Astrocyte (in vitro differentiated cells and primary cell): ENCODE measurements around the gene SARNP. TPM values are rescaled to one million over a fixed set of nuclear protein-coding genes. Genes with fewer than 3 reads are reported as not detected.

Experiments
- DNase-seq: peaks from one replicate; pipeline ENCODE4 v3.0.0-alpha.2; 2010; ENCODE audit warnings: low read depth
- FAIRE-seq: peaks from 2 replicates; lab custom pipeline; 2011; peaks lifted over from hg19 to GRCh38; lab: Jason Lieb, UNC
- H2AFZ ChIP-seq: 2 replicates; pipeline ENCODE4 v1.6.0; 2012; ENCODE audit warnings: low read depth, low read length, inconsistent platforms
- H3K27ac ChIP-seq: 2 replicates; pipeline ENCODE4 v1.5.1; 2011; ENCODE audit warnings: low read depth, low read length, inconsistent platforms
- H3K27me3 ChIP-seq: 2 replicates; pipeline ENCODE4 v1.6.0; 2011; ENCODE audit warnings: low read length, inconsistent platforms; ENCODE audit not compliant: insufficient read depth
- H3K36me3 ChIP-seq: 2 replicates; pipeline ENCODE4 v1.5.1; 2011; ENCODE audit warnings: low read length, inconsistent platforms; ENCODE audit not compliant: insufficient read depth
- H3K4me1 ChIP-seq: 2 replicates; pipeline ENCODE4 v1.5.1; 2011; ENCODE audit warnings: low read length, inconsistent platforms; ENCODE audit not compliant: insufficient read depth
- H3K4me2 ChIP-seq: 2 replicates; pipeline ENCODE4 v1.6.0; 2012; ENCODE audit warnings: low read length, inconsistent platforms
- H3K4me3 ChIP-seq: 2 replicates; pipeline ENCODE4 v1.5.1; 2011; ENCODE audit warnings: low read depth, mild to moderate bottlenecking, low read length, inconsistent platforms; ENCODE audit not compliant: insufficient read depth
- H3K79me2 ChIP-seq: 2 replicates; pipeline ENCODE4 v1.6.0; 2012; ENCODE audit warnings: mild to moderate bottlenecking, low read length, inconsistent platforms; ENCODE audit not compliant: insufficient read depth
- H3K9ac ChIP-seq: 2 replicates; pipeline ENCODE4 v1.6.0; 2012; ENCODE audit warnings: mild to moderate bottlenecking, low read length, inconsistent platforms
- H3K9me3 ChIP-seq: 2 replicates; pipeline ENCODE4 v1.5.1; 2012; ENCODE audit warnings: low read depth, mild to moderate bottlenecking, low read length, inconsistent platforms; ENCODE audit not compliant: insufficient read depth
- H4K20me1 ChIP-seq: 2 replicates; pipeline ENCODE4 v1.6.0; 2012; ENCODE audit warnings: low read length, inconsistent platforms; ENCODE audit not compliant: insufficient read depth
- H3K27ac Mint-ChIP-seq: one replicate; pipeline ENCODE4 v1.8.0; 2021; ENCODE audit warnings: mild to moderate bottlenecking, mixed read lengths; ENCODE audit not compliant: unreplicated experiment
- H3K27me3 Mint-ChIP-seq: one replicate; pipeline ENCODE4 v1.8.0; 2021; ENCODE audit warnings: low read depth, mixed read lengths; ENCODE audit not compliant: unreplicated experiment
- H3K36me3 Mint-ChIP-seq: one replicate; pipeline ENCODE4 v1.8.0; 2021; ENCODE audit warnings: low read depth, mixed read lengths; ENCODE audit not compliant: unreplicated experiment
- H3K4me1 Mint-ChIP-seq: one replicate; pipeline ENCODE4 v1.8.0; 2021; ENCODE audit warnings: low read depth, mixed read lengths; ENCODE audit not compliant: unreplicated experiment
- H3K4me3 Mint-ChIP-seq: one replicate; pipeline ENCODE4 v1.8.0; 2021; ENCODE audit warnings: mild to moderate bottlenecking, moderate library complexity, mixed read lengths; ENCODE audit not compliant: unreplicated experiment
- H3K9me3 Mint-ChIP-seq: one replicate; pipeline ENCODE4 v1.8.0; 2021; ENCODE audit warnings: mild to moderate bottlenecking, mixed read lengths; ENCODE audit not compliant: unreplicated experiment
- EZH2 ChIP-seq: IDR thresholded peaks from 2 replicates; pipeline ENCODE4 v1.6.1; 2012; ENCODE audit warnings: mild to moderate bottlenecking, low read length, inconsistent platforms; ENCODE audit not compliant: insufficient read depth
- total RNA-seq: library from RNA; stranded (reverse); gene quantifications from 2 replicates; pipeline ENCODE4 v1.2.1, GENCODE V29; 2021
- TF ChIP-seq, protein P1 (sequence below): IDR thresholded peaks from 2 replicates; pipeline ENCODE4 v1.5.1; 2011; ENCODE audit warnings: low read depth, mild to moderate bottlenecking, inconsistent platforms, low read length, moderate library complexity; ENCODE audit not compliant: insufficient read depth

Gene SARNP
- total RNA-seq, 1 donor from 2014 or later: 105 TPM

DNA sequence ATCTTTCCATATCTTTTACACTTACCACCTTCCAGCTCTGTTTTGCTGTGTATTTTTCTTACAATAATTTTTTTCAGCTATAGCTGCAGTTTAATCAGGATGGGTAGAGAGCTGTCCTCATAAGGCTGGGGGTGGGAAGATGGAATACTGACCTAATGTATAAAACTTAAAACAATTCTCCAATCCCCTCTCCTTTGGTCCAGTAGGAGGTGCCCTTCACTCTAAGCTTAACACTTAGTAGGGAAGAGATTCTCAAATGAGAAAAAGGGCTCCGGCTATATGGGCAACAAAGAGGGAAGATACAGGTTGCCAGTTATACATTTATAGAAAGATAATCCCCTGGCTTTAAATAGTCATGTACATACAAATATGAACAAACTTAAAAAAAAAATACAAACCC lies 3.2 kb upstream of the SARNP start:
- Histone ChIP-seq H3K36me3 (peaks cover 43% of the 10 kb centered on the region), H2AFZ (no peak overlapping the region), H3K4me3 (no peak overlapping the region), H4K20me1 (peaks cover 14% of the 10 kb centered on the region), H3K4me1 (peaks cover 19% of the 10 kb centered on the region), H3K9ac (no peak overlapping the region), H3K27ac (no peak overlapping the region), H3K79me2 (peaks cover 60% of the 10 kb centered on the region), H3K9me3 (no peaks in the 10 kb centered on the region), H3K27me3 (no peaks in the 10 kb centered on the region), H3K4me2 (no peak overlapping the region)
- Mint-ChIP-seq H3K27ac (no peak overlapping the region), H3K4me3 (no peak overlapping the region), H3K9me3 (no peaks in the 10 kb centered on the region), H3K4me1 (peaks cover 7% of the 10 kb centered on the region), H3K27me3 (no peaks in the 10 kb centered on the region), H3K36me3 (peaks cover 4% of the 10 kb centered on the region)
- TF ChIP-seq, protein P1, sequence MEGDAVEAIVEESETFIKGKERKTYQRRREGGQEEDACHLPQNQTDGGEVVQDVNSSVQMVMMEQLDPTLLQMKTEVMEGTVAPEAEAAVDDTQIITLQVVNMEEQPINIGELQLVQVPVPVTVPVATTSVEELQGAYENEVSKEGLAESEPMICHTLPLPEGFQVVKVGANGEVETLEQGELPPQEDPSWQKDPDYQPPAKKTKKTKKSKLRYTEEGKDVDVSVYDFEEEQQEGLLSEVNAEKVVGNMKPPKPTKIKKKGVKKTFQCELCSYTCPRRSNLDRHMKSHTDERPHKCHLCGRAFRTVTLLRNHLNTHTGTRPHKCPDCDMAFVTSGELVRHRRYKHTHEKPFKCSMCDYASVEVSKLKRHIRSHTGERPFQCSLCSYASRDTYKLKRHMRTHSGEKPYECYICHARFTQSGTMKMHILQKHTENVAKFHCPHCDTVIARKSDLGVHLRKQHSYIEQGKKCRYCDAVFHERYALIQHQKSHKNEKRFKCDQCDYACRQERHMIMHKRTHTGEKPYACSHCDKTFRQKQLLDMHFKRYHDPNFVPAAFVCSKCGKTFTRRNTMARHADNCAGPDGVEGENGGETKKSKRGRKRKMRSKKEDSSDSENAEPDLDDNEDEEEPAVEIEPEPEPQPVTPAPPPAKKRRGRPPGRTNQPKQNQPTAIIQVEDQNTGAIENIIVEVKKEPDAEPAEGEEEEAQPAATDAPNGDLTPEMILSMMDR: peak; percentile 20
- no peak for TF ChIP-seq EZH2
- DNase-seq (no peak), FAIRE-seq (no peak)

DNA sequence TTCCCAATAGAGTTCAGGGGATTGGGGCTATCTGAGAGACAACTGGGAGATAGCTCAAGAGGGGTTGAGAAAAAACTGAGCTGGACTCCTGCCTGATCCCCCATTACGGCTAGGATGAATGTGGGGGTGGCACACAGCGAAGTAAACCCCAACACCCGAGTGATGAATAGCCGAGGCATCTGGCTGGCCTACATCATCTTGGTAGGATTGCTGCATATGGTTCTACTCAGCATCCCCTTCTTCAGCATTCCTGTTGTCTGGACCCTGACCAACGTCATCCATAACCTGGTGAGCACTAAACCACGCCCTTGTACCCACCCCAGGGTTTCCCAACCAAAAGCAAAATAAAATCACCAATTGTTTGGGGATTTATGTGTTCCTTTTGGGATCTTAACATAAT lies 1.4 kb upstream of the SARNP start:
- FAIRE-seq: no peak
- H3K4me3 ChIP-seq: peak overlapping the region; percentile 100
- H3K27ac ChIP-seq: peak overlapping the region; percentile 75
- H3K4me1 ChIP-seq: peaks cover 21% of the 10 kb centered on the region
- peak; percentile 58 for DNase-seq
- H3K79me2 ChIP-seq: peaks cover 63% of the 10 kb centered on the region
- no peaks in the 10 kb centered on the region for H3K27me3 ChIP-seq
- Mint-ChIP-seq H3K27ac (no peak overlapping the region), H3K4me1 (peaks cover 9% of the 10 kb centered on the region), H3K36me3 (peaks cover 4% of the 10 kb centered on the region), H3K4me3 (no peak overlapping the region), H3K27me3 (no peaks in the 10 kb centered on the region), H3K9me3 (no peaks in the 10 kb centered on the region)
- no peak for TF ChIP-seq EZH2
- TF ChIP-seq, protein P1: no peak
- H3K9ac ChIP-seq: peak overlapping the region; percentile 98
- peak overlapping the region; percentile 96 for H3K4me2 ChIP-seq
- no peaks in the 10 kb centered on the region for H3K9me3 ChIP-seq
- no peak overlapping the region for H2AFZ ChIP-seq
- H3K36me3 ChIP-seq: peaks cover 43% of the 10 kb centered on the region
- H4K20me1 ChIP-seq: peaks cover 27% of the 10 kb centered on the region

DNA sequence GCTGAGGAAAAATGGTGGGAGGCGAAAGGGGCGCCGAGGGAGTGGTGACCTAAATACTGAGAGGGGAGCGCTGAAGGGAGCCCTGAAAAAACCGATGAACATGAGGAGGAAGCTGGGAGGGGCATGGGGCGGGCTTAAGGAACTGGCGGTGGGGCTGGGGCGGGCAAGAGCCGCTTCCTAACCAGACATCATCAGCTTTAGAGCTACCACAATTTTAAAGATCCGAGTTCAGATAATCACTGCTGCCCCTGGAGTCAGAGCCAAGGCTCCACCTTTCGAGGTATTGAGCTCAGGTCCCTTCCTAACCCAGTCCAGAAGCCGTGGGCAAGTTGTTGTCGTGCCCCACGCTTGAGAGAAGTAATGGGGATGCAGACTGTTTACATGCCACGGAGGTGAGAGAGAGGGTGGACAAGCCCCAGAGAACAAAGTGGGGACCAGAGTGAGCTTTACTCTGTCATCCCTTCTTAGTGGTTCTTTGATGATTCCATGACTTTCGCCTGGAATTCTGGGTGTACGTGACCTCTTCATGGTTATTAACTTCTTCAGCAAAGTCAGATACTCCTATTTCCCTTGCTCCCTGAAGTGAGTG lies 710 bp upstream of the SARNP start:
- TF ChIP-seq, protein P1: no peak
- no peak for TF ChIP-seq EZH2
- Mint-ChIP-seq H3K36me3 (peaks cover 5% of the 10 kb centered on the region), H3K4me1 (peaks cover 11% of the 10 kb centered on the region), H3K9me3 (no peaks in the 10 kb centered on the region), H3K27me3 (no peaks in the 10 kb centered on the region), H3K4me3 (no peak overlapping the region), H3K27ac (no peak overlapping the region)
- Histone ChIP-seq H3K27me3 (no peaks in the 10 kb centered on the region), H3K4me1 (peaks cover 21% of the 10 kb centered on the region), H3K79me2 (peaks cover 67% of the 10 kb centered on the region), H3K4me3 (peak overlapping the region; percentile 100), H3K27ac (peak overlapping the region; percentile 75), H3K4me2 (peak overlapping the region; percentile 96), H3K9me3 (no peaks in the 10 kb centered on the region), H3K9ac (peak overlapping the region; percentile 98), H2AFZ (peak overlapping the region; percentile 72), H3K36me3 (peaks cover 40% of the 10 kb centered on the region), H4K20me1 (peaks cover 33% of the 10 kb centered on the region)
- FAIRE-seq: no peak
- DNase-seq: no peak
